Mesenchymal stem cell (in vitro differentiated cells and primary cell): Measurements from ENCODE around the gene POFUT2.

Source experiments
- DNase-seq: peaks from one replicate; pipeline ENCODE4 v3.0.0-alpha.2; 2013
- H2AFZ ChIP-seq: one replicate; pipeline ENCODE4 v1.6.1; 2013; ENCODE audit warnings: low read depth, mild to moderate bottlenecking, control low read depth, inconsistent platforms, low read length, moderate library complexity
- H2AK5ac ChIP-seq: 2 replicates; pipeline ENCODE4 v1.6.1; 2013; ENCODE audit warnings: low read length, moderate library complexity, mild to moderate bottlenecking, inconsistent platforms; ENCODE audit not compliant: severe bottlenecking
- H2BK120ac ChIP-seq: one replicate; pipeline ENCODE4 v1.6.1; 2013; ENCODE audit warnings: low read depth, mild to moderate bottlenecking, inconsistent platforms, low read length, moderate library complexity
- H2BK12ac ChIP-seq, 2 experiments: one replicate each; pipeline ENCODE4 v1.6.1; 2013; ENCODE audit warnings: inconsistent platforms in 2 of 2, low read length in 2 of 2, mild to moderate bottlenecking in 2 of 2, moderate library complexity in 2 of 2, control low read depth in 1 of 2
- H2BK15ac ChIP-seq: one replicate; pipeline ENCODE4 v1.6.1; 2013; ENCODE audit warnings: mild to moderate bottlenecking, low read depth, inconsistent platforms; ENCODE audit not compliant: poor library complexity, severe bottlenecking
- H2BK5ac ChIP-seq: 2 replicates; pipeline ENCODE4 v1.6.1; 2013; ENCODE audit warnings: low read depth, mild to moderate bottlenecking, low read length, control low read depth, inconsistent platforms; ENCODE audit not compliant: poor library complexity, severe bottlenecking
- H3K14ac ChIP-seq, 2 experiments: one replicate each; pipeline ENCODE4 v1.6.1; 2013; ENCODE audit warnings: inconsistent platforms in 2 of 2, low read length in 2 of 2, control low read depth in 1 of 2, mild to moderate bottlenecking in 1 of 2, moderate library complexity in 1 of 2
- H3K18ac ChIP-seq, 2 experiments: one replicate each; pipeline ENCODE4 v1.6.1; 2013; ENCODE audit warnings: inconsistent platforms in 2 of 2, low read length in 2 of 2, control low read depth in 1 of 2, low read depth in 1 of 2, mild to moderate bottlenecking in 1 of 2
- H3K23ac ChIP-seq, 2 experiments: one replicate each; pipeline ENCODE4 v1.6.1; 2013; ENCODE audit warnings: inconsistent platforms in 2 of 2, low read length in 2 of 2, mild to moderate bottlenecking in 2 of 2, moderate library complexity in 2 of 2, control low read depth in 1 of 2
- H3K27ac ChIP-seq: 2 replicates; pipeline ENCODE4 v1.5.1; 2013; ENCODE audit warnings: mild to moderate bottlenecking, moderate library complexity, low read length, control low read depth, inconsistent platforms; ENCODE audit not compliant: poor library complexity, severe bottlenecking
- H3K27me3 ChIP-seq, 2 experiments: 2 replicates each; pipeline versions ENCODE4 v1.6.1 to v1.7.0; 2013; ENCODE audit warnings: low read length in 2 of 2, mild to moderate bottlenecking in 2 of 2, moderate library complexity in 2 of 2, control low read depth in 1 of 2, inconsistent platforms in 1 of 2; ENCODE audit not compliant: control insufficient read depth in 1 of 2, insufficient read depth in 1 of 2
- H3K36me3 ChIP-seq, 2 experiments: 2 replicates each; pipeline versions ENCODE4 v1.6.1 to v1.7.0; 2013; ENCODE audit warnings: low read length in 2 of 2, control low read depth in 1 of 2, inconsistent platforms in 1 of 2, low read depth in 1 of 2, mild to moderate bottlenecking in 1 of 2; ENCODE audit not compliant: insufficient read depth in 2 of 2, control insufficient read depth in 1 of 2
- H3K4ac ChIP-seq, 2 experiments: one replicate each; pipeline ENCODE4 v1.6.1; 2013; ENCODE audit warnings: inconsistent platforms in 2 of 2, low read length in 2 of 2, mild to moderate bottlenecking in 2 of 2, moderate library complexity in 2 of 2, control low read depth in 1 of 2, low read depth in 1 of 2
- H3K4me1 ChIP-seq: 2 replicates; pipeline ENCODE4 v1.6.1; 2013; ENCODE audit warnings: low read depth, low read length, control low read depth; ENCODE audit not compliant: control insufficient read depth, insufficient read depth
- H3K4me2 ChIP-seq: 2 replicates; pipeline ENCODE4 v1.6.1; 2013; ENCODE audit warnings: low read length, mild to moderate bottlenecking, inconsistent platforms; ENCODE audit not compliant: poor library complexity, severe bottlenecking
- H3K4me3 ChIP-seq, 2 experiments: 2 replicates each; pipeline versions ENCODE4 v1.5.1 to v1.7.0; 2013; ENCODE audit warnings: low read length in 2 of 2, mild to moderate bottlenecking in 2 of 2, control low read depth in 1 of 2, low read depth in 1 of 2; ENCODE audit not compliant: insufficient read depth in 1 of 2
- H3K79me1 ChIP-seq: replicated peaks from 2 replicates; pipeline ENCODE4 v1.6.1; 2013; ENCODE audit warnings: mild to moderate bottlenecking, control low read depth, low read length, inconsistent platforms; ENCODE audit not compliant: poor library complexity, severe bottlenecking
- H3K9ac ChIP-seq: 2 replicates; pipeline ENCODE4 v1.7.0; 2013; ENCODE audit warnings: mild to moderate bottlenecking, low read length, moderate library complexity
- H3K9me3 ChIP-seq: 2 replicates; pipeline ENCODE4 v1.7.0; 2013; ENCODE audit warnings: mild to moderate bottlenecking, low read length; ENCODE audit not compliant: control insufficient read depth
- H4K8ac ChIP-seq: one replicate; pipeline ENCODE4 v1.6.1; 2013; ENCODE audit warnings: inconsistent platforms, mild to moderate bottlenecking, low read length, moderate library complexity
- H4K91ac ChIP-seq: one replicate; pipeline ENCODE4 v1.6.1; 2013; ENCODE audit warnings: mild to moderate bottlenecking, low read length, inconsistent platforms
- WGBS: methylation state at CpG from one replicate; pipeline ENCODE4 v1.1.7; 2013; ENCODE audit warnings: mixed read lengths; 5-methylcytosine and 5-hydroxymethylcytosine counted together

Gene POFUT2

DNA sequence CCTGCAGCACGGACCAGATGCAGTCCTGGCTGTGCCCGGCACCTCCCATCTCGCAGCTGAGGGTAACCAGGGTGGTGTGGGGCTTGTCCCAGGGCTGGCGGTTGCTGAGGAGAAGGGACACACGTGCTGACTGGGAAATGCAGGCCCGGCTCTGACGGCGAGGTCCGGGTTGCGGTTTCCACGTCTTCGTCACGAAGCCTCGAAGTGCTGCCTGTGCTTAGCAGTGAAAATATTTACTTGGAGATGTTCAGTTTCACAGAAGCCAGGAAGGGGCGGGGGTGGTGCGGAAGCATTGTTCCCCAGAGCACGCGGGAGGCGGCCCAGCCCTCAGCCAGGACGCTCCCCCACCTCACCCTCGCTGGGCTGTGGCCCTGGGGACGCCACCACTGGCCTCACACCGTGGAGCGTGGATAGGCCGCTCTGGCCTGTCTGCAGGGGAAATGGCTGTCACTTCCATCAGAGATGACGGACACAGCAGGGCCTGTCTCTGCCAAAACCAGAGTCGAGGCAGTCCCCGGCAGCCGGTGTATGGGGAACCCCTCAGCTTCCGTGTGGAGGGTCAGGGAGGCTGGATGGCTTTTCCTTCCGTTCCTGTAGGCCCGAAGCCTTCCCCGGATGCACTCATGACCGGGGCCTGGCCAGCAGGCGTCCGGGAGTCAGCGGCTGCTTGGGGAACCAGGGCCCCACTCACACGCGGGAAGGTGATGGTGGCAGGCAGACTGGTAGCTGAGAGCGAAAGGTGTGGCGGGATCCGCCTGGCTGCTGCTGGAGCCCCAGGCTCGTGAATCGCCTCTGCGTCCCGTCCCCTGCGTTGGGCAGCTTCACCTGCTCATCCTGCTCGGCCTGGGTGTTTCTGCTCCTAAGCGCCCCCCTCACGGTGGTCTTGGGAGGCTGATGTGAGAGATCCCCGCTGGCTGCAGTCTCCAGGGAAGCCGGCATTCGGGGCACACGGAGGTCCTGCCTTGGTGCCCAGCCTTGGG, 14.7 kb upstream of the POFUT2 start:
- Histone ChIP-seq H3K18ac (peak overlapping the region; percentile 96), H3K4ac (peak overlapping the region; percentile 92 to 98), H3K79me1 (peaks cover 11% of the 10 kb centered on the region), H3K27ac (no peak overlapping the region), H2AFZ (no peak overlapping the region), H3K36me3 (peaks cover 0 to 6% of the 10 kb centered on the region in 2 experiments), H3K9me3 (no peaks in the 10 kb centered on the region), H3K4me3 (no peak overlapping the region), H3K14ac (peak overlapping the region in 1 of 2 experiments; percentile 73), H2BK120ac (peak overlapping the region; percentile 99), H2AK5ac (peak overlapping the region; percentile 6), H3K23ac (no peak overlapping the region), H2BK15ac (peak overlapping the region; percentile 98), H2BK12ac (peak overlapping the region; percentile 97 to 99), H3K9ac (peak overlapping the region; percentile 38), H4K91ac (peak overlapping the region; percentile 99), H2BK5ac (no peak overlapping the region), H4K8ac (peak overlapping the region; percentile 2), H3K27me3 (no peaks in the 10 kb centered on the region), H3K4me1 (peaks cover 42% of the 10 kb centered on the region), H3K4me2 (no peak overlapping the region)
- DNase-seq: no peak
- 92% methylated on average over 54 of the region's 54 CpGs for WGBS

DNA sequence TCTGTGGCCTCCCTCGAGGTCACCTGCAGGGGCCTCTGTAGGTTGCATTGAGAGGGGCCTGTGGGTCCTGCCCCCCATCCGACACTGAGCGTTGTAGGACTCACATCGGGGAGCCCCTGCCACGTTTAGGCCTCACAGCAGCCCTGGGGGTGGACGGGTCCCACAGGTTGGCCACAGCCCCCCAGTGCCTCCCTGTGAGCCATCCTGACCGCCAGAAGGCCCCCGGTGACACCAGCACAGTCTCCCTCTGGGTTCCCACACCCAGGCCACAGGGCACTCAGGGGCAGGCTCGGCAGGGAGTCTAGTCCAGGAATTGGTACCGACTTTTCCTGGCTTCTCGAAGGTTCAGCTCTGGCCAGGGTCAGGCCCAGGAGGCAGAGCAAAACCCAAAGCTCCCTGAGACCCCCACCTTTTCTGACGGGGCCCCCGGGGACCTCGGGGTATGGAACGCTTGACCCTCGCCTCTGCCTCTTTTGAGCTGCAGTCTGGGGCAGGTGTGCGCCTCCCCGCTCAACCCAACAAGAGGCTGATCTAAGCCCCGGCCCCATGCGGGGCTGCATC, 13.9 kb upstream of the POFUT2 start:
- H3K27ac ChIP-seq: no peak overlapping the region
- H3K79me1 ChIP-seq: peaks cover 14% of the 10 kb centered on the region
- H3K4me2 ChIP-seq: no peak overlapping the region
- H2BK12ac ChIP-seq: peak overlapping the region; percentile 97 to 99
- no peak overlapping the region for H2AFZ ChIP-seq
- peak overlapping the region; percentile 92 to 98 for H3K4ac ChIP-seq
- H3K4me3 ChIP-seq: no peak overlapping the region
- H3K14ac ChIP-seq: peak overlapping the region in 1 of 2 experiments; percentile 12
- peaks cover 34% of the 10 kb centered on the region for H3K4me1 ChIP-seq
- peak overlapping the region; percentile 14 for H2AK5ac ChIP-seq
- H3K9ac ChIP-seq: peak overlapping the region; percentile 38
- no peak for DNase-seq
- no peaks in the 10 kb centered on the region for H3K27me3 ChIP-seq
- WGBS: 96% methylated on average over 20 of the region's 20 CpGs
- H2BK5ac ChIP-seq: no peak overlapping the region
- H3K23ac ChIP-seq: no peak overlapping the region
- peak overlapping the region; percentile 83 for H4K8ac ChIP-seq
- H2BK15ac ChIP-seq: peak overlapping the region; percentile 85
- peak overlapping the region; percentile 96 for H3K18ac ChIP-seq
- peaks cover 0 to 6% of the 10 kb centered on the region in 2 experiments for H3K36me3 ChIP-seq
- H2BK120ac ChIP-seq: peak overlapping the region; percentile 99
- H3K9me3 ChIP-seq: peaks cover 6% of the 10 kb centered on the region
- H4K91ac ChIP-seq: peak overlapping the region; percentile 99

DNA sequence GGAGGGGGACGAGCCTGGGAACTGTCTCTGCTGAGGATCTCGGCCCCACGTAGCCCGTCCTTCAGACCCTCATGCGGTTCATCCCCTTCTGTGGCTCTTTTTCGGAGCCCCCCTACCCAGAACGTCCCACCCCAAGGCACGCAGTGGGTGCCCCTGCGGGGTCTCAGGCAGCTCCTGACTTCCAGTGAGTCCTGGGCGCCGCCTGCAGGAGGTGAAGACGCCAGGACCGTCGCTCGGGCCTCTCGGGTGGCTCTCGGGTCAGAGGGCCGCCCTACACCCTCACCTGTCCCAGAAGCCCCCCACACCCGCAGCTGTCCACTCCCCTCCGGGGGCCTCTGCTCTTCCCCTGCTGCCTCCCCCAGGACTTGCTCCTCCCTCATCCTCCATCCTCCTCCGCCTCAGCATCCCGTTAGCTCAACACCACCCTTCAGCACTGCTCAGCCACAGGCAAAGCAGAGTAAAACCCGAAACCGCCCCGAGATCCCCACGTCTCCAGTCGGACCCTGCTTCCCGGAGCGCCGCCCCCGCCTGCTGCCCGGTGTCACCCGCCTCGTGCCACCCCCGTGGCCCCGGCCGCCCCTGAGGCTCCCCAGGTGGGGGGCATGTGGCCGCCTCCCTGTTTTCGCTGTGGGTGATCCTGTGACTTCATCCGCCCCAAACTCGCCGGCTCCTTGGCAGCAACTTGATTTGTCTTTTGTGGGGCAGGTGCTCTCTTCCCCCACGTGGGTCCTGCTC, 13.3 kb upstream of the POFUT2 start:
- peak overlapping the region; percentile 92 to 98 for H3K4ac ChIP-seq

More for the DNA sequence above, 13.3 kb upstream of the POFUT2 start:
- Histone ChIP-seq H3K18ac (peak overlapping the region; percentile 96), H3K4me1 (peaks cover 32% of the 10 kb centered on the region), H2BK120ac (peak overlapping the region; percentile 99), H4K91ac (peak overlapping the region; percentile 99), H2AFZ (no peak overlapping the region), H2AK5ac (peak overlapping the region; percentile 88), H2BK12ac (peak overlapping the region; percentile 97 to 99), H3K36me3 (peaks cover 0 to 6% of the 10 kb centered on the region in 2 experiments), H3K4me2 (no peak overlapping the region), H3K27ac (no peak overlapping the region), H3K9me3 (peaks cover 6% of the 10 kb centered on the region), H4K8ac (peak overlapping the region; percentile 83), H2BK15ac (peak overlapping the region; percentile 97), H2BK5ac (peak overlapping the region; percentile 21), H3K79me1 (peaks cover 15% of the 10 kb centered on the region), H3K14ac (peak overlapping the region in 1 of 2 experiments; percentile 75), H3K4me3 (no peak overlapping the region), H3K23ac (no peak overlapping the region), H3K9ac (no peak overlapping the region), H3K27me3 (no peaks in the 10 kb centered on the region)
- 66% methylated on average over 43 of the region's 43 CpGs for WGBS
- no peak for DNase-seq
